EL (cell line): Measurements from ENCODE around the gene NRP2.

ENCODE experiments used
- DNase-seq: peaks from one replicate; pipeline ENCODE4 v3.0.0-alpha.2; 2016

The NRP2 gene

DNA sequence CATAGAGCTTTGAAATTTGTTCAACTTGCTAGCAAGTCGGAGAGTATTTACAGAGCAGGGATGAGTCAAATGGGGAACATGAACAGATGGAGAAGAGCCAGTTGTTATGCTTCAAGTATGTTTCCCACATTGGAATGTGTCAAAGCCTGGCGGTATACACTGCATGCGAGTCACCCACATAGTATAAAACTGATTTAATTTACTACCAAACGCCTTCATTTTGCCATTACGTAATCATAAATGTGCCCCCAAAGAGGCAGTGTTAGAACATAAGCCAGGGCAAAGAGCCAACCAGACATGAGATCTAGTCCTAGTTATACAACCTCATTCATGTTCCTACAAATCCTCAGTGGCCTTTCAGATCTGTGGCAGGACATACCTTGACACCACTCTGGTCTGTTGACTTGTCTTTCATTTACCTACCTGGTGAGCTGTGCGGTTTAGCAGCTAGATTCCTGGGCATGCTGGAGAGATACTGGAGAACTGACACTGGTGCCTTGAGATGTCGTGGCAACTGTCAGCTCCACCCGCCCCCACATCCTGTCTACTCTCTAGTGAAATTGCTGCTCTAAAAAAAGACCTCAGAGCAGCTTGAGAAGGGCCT, 21.7 kb upstream of the NRP2 start:
- peak; percentile 95 for DNase-seq

DNA sequence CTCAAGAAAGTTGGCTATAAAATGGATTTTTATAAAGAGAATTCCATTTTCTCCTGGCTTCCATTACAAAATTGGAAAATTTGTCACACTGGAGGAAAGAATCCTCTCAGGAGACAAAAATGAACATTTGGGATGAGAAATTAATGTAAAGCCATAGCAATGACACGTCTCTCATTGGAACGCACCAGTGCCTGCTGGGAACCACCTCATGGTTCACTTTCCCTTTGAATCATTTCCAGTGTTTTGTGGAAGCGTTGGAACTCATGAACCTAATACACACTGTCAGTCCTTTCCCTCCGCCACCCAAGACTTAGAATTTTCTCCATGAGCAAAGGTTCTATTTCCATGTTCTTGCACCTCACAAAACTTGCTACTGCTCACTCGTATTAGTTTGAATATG, 21.0 kb upstream of the NRP2 start:
- DNase-seq, result no peak

DNA sequence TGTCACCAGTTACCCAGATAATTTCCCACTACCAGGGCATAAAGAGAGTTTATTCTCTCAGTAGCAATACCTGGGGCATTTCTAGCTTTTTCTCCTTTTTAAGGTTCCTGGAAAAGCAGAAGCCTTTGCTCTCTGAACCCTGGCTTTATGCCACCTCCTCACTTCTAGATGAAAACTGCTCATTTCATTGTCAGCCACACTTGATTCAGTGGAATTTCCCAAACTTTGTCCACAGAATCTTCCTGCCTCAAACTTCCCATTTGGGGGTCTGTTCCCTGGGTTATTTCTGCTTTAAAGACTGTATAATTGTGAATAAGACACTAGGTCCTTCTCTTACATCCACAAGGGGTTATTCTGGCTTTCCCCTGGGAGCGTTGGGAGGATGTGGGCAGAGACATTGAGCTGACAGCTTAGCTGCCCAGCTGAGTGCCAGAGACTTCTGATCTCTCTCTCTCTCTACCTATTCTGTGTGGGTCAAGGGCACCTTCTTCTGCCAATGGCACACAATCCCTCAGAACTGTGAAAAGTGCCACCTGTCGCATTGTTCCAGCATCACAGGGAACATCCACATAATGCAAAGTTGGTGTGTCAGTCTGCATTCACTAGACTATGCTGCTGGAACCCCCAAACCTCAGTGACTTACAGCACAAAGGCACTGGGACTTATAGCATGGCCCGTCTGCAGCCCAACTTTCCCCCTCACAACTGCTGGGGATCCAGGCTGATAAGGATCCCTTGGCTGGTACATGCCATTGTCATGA, 19.9 kb upstream of the NRP2 start:
- DNase-seq, result no peak

DNA sequence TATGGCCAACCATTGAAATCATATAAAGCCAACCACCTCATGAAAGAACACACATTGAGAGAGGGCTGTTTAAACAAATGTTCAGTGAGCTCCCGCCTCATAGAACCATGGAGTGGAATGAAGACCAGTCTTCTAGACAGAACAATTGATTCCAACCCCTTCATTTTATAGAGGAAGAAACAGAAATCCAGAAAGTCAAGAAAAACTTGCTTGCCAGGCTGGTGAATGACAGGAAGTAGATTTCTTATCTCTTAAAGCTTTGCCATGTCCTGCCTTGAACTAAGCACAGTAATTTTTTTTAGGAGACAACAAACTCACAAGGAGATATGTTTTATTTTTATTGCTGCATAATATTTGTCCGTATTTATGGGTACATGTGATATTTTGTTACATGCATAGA, 16.5 kb upstream of the NRP2 start:
- DNase-seq, result no peak

DNA sequence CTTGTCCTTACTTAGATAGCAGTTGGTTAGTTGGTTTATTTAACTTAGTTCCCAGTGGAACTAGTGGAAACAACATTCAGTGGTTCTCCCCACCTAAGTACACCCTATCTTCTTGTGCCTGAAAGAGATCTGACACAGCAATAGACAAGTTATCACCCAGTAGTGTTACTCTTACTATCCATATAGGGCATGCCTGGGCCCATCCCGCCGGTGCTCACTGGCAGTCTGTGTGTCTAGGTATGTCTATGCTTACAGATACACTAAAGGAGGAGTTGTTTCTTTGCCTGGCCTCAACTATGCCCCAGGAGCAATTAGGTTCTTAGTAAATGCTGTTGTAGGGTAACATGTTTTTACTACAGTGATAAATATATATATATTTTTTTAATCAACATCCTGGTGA, 12.0 kb upstream of the NRP2 start:
- DNase-seq, result no peak

DNA sequence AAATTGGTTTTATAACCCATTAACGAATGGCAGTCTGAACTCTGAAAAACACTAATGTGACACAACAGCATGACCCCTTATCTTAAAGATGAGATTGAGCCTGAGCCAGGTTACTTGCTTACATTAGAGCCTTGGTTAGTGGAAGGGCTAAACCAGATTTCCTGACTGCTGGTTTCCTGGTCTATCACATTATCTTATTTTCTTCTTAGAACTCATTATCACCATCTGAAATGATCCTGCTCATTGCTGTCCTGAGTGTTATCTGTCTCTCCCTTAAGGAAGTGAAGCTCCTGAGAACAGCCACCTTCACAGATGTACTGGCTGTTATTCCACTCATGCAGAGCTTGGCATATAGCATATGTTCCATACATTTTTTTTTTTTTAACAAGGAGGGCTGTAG, 9.0 kb upstream of the NRP2 start:
- no peak for DNase-seq

DNA sequence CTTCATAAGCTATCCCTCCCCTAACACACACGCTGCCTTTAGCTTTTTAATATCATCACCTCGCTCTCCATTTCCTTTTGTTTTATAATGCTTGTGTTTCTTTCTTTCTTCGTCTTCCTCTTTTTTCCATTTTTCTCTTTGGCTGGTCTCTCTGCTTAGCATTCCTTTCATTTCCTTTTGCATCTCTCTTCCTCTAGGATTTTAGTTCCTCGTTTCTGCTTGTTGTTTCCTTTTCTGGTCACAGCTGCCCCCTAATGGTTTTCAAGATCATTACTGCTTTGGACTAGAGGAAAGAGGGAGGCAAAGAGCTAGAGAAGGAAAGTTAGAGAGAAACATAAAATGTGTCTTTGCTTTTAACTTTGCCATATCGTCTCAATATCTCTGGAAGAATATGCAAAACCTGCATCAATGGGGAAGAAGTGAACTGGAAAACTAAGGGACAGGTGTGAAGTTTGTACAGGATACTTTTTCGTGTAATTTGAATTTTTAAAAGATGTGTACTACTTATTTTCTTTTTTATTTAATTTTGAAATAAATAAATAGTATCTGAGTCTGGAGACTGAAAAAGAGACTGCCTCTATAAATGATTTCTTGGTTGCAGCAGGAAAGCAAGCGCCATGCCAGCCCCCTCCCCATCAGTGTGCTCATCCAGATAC, 6.3 kb upstream of the NRP2 start:
- DNase-seq, result peak; percentile 72

DNA sequence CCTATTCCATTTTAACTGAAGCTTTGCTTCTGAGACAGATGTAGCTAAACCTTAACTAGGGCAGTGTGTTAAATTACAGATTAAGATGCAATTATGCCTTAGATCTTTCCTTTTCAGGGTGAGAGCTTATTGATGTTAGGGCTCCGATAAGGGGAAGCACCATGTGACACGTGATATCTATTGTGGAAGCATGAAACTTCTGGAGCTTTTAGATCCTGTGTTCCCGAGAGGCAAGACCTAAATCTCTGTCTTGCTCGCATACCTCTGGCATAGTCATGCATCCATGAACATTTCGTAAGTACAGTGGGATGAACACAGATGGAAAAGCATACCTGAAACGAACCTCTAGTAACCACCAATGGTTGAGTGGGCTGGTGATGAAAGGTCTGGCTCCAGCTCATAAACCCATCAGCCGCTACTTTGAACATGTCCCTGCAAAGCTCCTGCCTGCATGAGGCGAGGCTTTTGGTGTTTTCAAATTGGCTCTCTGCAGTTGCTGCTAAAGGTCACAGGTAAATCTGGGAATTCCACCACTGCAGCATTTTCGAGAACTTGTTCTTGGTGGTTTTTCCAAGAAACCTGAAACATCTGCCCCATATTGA, 3.7 kb upstream of the NRP2 start:
- no peak for DNase-seq

DNA sequence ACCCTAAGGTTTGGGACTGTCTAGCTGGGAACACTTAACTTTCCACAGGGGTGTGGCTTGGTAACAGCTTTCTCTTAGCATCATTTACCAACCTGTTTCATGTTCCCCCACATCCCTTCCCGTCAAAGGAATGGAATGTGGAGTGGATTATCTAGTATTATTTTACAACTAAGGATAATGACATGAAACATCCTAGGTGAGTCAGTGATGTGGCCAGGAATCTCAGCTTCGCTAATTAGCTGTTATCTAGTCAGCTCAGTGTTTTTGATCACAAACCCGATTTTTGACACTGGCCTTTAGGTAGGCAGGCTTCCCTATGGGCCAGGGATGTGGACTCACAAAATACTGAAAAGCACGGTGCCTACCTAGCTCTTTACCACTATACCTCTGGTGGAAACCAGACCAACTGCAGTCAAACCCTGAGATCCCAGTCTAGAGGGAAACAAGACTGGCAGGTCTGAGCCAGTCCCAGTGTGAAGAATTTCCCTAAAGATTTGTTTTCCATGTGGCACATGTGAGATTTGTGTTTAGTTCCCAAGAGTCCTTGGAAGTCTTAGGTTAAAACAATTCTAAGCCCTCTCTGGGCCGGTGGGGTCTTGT, 2.8 kb upstream of the NRP2 start:
- no peak for DNase-seq

DNA sequence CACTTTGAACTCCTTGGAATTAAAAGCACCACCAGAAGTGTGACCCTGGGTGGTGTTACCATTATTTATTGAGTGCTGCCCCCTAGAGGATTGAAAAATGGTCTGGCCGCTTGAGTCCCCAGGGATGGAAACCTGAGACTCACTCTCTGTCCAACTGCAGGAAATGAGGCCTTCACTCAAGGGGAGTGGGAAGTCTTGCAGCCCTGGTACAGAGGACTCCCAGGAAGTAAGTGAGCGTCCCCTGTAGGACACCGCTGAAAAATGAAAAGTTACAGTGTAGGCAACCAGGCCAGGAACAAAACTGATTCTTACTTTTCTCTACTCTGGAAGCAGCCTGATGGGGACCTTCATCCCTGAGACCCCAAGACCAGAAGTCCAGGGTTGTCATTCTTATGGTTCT, 2.2 kb upstream of the NRP2 start:
- peak; percentile 95 for DNase-seq

DNA sequence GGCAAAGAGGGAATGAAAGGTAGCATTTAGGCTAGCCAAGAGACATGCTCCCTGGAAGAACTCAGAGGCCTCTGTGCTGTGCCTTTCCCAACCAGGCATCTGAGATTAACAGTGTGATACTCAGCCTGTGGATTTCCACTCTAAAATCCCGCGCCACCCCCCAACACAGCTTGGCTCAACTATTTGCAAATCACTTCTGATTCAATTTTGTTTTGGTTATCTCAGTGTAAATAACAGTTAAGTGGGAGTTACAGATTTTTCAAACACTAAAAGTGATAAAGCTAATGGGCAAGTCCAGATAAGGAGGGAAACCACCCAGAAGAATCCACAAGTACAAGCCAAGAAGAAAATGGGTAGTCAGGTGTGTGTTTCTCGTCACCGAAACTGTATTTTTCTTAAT, 1.4 kb upstream of the NRP2 start:
- no peak for DNase-seq

DNA sequence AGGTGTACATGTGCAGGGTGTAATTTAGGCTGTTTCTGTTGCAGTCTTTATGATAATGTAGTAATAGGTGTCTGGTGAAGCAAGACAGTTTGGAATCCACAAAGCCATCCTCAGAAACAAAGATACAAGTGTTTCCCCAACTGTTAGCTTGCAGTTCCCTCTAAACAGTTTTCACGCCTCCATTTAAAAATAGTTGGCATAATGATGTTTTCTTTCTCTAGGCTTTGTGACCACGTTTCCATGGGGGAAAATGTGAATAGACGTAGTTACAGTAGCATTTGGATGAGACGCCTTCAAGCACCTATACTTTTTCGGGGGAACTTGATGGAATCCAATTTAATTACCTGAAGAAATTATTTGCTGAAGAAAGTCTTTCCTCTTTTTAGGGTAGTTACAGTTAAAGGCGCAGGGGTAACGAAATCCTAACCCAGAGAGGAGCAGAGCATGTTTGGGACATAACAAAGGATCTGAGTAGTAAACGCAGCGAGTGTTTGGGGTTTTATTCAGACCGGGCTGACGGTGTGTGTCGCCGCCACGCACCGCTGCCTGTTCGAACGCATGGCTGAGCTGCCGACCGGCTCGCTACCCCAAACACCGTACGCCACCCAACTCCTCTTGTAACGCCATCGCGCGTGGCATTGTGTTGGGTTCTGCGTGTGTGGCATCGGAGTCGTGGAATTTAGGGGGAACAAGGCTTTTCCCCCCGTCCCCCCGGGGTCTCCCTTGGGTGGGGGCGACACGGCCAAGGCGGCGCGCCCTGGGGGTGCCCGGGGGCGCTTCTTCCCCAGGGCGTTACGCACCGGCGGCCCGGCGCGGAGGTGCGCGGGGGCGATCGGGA, 681 bp upstream of the NRP2 start:
- DNase-seq, result no peak

DNA sequence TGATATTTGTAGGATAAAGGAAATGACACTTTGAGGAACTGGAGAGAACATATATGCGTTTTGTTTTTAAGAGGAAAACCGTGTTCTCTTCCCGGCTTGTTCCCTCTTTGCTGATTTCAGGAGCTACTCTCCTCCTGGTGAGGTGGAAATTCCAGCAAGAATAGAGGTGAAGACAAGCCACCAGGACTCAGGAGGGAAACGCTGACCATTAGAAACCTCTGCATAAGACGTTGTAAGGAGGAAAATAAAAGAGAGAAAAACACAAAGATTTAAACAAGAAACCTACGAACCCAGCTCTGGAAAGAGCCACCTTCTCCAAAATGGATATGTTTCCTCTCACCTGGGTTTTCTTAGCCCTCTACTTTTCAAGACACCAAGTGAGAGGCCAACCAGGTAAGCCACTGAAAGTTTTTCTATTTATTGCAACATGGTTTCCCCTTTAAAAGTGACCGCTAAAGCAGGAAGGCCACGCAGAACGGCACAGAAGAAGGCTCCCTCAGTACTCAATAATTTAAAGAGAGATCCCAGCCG, 735 bp downstream of the NRP2 start:
- DNase-seq, result no peak

DNA sequence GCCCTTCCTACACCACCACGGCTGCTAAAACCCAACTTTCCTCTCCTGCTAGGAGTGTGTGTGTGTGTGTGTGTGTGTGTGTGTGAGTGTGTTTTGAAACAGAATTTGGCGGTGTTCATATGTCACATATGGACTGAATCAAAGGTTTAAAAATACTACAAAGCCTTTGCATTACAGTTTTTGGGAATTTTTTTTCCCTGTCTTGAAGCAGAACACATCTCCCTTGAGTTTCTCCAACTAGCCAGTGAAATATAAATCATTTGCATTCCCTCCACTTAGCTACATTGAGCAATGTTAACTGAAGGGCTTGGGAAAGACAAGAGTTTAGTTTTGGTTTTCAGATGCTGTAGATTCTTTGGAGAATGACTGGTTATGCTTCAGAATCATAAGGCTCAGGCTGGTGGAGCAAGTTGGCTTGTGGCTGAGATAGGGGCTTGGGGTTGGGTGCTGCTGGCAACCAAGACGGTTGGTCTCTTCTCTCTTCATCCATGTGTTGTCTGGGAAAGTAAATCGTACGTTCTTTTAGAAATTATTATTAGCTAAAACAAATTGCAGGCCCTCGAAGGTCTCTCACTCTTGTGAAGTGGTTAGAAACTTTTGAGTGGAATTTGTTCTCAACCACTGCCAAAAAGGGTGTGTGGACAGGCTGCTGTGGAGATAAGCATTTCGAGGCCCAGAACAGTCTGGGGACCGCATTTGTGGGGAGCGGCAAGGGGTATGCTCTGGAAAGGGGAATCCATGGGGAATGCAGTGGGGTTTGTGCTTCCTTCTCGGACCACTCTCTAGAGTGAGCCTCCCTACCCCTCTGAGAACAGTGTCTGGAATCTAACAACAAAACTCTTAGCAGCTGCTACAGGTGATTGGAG, 1.4 kb downstream of the NRP2 start:
- DNase-seq, result peak; percentile 43

DNA sequence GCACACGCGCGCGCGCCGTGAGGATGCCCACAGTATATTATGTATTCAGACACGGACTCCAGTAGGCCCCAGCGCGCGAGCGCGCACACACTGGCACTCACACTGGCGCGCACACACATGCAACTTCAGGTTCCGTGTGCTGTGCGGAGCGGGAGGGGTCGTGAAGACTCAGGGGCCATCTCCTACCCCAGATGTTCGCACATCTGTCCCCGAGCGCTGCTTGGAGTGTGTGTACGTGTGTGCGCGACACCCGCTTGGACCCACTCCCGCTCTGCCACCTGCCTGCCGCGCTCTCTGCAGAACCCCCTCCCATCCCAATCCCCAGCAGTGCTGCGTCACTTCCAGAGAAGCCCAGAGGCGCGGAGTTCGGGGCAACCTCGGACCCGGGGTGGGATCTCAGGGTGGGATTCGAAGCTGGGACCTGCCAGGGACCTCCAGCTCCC, 2.6 kb downstream of the NRP2 start:
- DNase-seq, result no peak

DNA sequence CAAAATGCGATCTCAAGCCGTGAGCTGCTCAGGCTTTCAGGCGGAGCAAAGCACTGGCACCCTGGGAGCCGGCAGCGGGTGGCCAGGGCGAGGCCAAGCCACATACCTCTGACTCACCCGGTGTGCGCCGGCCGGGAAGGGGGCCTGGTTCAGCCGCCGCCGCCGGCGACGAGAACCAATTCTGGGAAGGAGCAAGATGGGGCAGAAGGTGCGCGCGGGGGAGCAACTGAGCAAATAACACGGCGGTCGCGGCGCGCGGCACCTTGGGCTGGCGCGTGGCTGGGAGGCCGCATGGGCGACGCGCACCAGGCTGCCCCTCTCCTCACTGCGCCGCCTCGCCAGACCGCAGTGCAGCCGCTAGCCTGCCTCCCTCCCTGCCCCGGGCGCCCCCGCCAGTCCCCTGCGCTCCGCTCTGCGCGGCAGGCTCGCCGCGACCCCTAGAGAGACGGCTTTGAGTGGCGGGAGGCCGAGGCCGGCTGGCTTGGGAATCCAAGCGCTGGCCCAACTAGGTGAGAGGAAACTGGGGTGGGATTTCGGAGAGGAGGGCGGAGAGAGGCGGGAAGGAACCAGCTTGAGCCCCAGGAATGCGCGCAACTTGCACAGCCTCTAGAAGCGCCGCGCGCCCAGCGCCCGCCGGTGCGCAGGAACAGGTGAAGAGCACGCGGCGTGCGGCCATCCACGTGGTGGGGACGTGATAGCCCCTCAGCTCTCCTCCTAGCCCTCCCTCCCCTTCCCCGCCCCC, 3.2 kb downstream of the NRP2 start:
- peak; percentile 76 for DNase-seq

DNA sequence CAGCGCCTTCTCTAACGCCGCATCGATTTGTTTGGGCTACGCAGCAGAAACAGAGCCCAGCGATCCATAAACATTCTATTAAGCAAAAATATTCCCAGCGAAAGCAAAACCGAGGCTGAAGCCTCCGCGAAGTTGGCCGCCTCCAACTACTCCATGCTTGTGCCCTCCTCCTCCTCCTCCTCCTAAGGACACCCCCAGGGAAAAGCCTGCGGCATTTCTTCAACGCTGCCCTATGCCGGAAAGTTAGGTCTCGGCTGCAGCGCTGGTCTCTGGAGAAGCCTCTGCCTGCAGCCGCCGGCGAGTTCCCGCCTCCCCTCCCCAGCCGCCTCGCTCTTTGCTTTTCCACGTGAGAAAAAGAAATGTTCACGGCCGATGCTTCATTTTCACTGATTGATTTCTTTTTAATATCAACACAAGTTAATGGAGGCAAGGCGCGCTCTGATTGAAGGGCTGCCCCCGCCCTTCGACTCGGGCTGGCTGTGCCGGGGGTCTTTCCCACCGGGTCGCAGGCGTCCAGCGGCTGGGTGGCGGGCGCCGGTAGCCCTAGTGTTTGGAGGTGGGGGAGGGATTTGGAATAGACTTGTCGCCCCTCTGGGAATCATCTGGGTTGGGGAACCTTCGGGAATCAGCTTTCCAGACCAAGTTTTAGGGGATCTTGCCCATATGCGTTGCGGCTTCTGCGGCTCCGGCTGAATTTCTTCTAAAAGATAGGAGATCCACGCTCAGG, 3.9 kb downstream of the NRP2 start:
- peak; percentile 52 for DNase-seq

DNA sequence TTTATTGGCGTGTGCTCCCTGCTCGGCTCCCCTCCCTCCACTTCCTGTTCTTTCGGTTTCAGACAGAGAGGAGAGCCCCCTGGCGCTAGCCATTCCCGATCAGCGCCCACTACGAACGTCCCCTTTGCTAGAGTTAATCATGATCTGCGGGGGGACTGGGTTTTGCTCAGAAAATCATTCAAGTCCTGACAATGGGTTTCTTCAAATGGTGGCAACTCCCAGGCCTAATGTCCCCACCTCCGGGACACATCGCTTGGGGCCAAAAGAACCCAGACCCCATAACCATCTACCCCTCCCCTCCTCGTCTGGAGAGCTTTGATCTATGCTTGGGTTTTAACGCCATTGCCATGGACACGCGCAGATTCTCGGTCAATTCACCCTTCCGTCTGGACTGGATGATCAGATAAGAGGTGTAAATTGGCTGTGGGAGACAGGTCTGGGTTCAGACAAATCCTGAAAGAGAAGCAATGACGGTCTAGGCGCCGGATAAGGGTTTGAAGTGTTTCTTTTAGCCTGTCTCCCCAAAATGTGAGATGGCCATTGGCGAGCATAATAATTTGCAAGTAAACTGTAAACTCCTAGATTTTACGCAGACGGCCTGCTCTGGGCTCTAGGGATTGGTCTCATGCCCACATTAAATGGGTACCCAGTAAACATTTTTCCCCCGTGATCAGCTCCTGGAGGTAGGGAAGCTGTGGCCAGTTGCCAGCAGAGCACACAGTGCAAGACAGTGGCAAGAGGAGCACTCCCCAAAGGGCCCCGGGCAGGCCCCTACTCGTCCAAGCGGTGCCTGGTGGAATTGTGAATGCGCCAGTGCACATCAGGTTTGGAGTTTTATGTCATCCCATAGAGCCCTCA, 4.7 kb downstream of the NRP2 start:
- DNase-seq, result no peak

DNA sequence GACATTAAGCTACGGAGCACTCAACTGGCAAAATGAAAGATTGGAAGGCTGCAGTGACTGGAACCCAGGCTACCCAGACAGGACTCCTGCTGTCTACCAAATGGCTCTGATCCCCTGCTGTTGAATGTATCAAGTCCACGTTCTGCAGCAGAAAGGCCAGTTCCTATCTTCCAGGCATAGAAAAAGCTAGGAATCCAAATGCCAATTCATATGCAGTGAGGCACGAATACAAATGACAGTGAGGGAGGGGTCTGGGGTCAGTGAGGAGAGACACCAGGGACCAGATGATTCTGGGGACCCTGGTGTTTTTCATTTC, 5.3 kb downstream of the NRP2 start:
- DNase-seq, result no peak
